ENCODE data around the gene B3GAT2. TPM values are rescaled to one million over a fixed set of nuclear protein-coding genes. Genes with fewer than 3 reads are reported as not detected.

The B3GAT2 gene
- total RNA-seq, 1 experiment from 2014 or later = not detected

DNA sequence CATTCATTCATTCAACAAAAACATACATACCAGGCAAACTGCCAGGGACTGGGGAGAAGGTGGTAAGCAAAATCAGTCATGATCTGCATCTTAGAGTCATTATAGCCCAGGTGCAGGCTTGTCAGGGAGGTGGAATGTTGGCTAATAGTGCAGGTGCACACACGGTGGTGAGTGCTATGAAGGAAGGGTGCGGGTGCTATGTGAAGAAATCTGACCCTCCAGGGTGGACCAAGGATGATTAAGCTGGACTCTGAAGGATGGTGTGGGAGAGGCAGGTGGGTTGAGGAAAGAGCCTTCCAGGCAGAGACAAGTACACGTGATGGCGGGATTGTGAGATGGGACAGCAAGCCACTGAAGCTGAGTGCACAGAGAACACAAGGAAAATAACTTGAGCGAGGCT, 77.4 kb downstream of the B3GAT2 start:
- ChIA-PET CTCF (interaction anchor here (1.4 kb wide), 1 partner anchor 359 kb away, joined by 3 read pairs; no protein-coding TSS in a partner anchor), RAD21 (ENCODE audit: low non-redundant PET in 1 of 2, low total read pairs in 2 of 2, uncharacterized antibody in 2 of 2, unreplicated experiment in 2 of 2) (no interaction called here), POLR2A (no interaction called here)
- TF ChIP-seq TCF7L2 (IDR thresholded peaks at IDR 0.05; ENCODE audit: borderline replicate concordance, extremely low read depth, insufficient read depth, insufficient read length) = no peak
- TF ChIP-seq ELF1 (IDR thresholded peaks at IDR 0.05; ENCODE audit: borderline replicate concordance, low read depth) = no peak
- TF ChIP-seq, protein P1, sequence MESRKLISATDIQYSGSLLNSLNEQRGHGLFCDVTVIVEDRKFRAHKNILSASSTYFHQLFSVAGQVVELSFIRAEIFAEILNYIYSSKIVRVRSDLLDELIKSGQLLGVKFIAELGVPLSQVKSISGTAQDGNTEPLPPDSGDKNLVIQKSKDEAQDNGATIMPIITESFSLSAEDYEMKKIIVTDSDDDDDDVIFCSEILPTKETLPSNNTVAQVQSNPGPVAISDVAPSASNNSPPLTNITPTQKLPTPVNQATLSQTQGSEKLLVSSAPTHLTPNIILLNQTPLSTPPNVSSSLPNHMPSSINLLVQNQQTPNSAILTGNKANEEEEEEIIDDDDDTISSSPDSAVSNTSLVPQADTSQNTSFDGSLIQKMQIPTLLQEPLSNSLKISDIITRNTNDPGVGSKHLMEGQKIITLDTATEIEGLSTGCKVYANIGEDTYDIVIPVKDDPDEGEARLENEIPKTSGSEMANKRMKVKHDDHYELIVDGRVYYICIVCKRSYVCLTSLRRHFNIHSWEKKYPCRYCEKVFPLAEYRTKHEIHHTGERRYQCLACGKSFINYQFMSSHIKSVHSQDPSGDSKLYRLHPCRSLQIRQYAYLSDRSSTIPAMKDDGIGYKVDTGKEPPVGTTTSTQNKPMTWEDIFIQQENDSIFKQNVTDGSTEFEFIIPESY (IDR thresholded peaks at IDR 0.05; ENCODE audit: extremely low read depth, insufficient replicate concordance, low read length) = no peak
- TF ChIP-seq SP1 (IDR thresholded peaks at IDR 0.05; ENCODE audit: low read depth) = no peak
- TF ChIP-seq, protein P2, sequence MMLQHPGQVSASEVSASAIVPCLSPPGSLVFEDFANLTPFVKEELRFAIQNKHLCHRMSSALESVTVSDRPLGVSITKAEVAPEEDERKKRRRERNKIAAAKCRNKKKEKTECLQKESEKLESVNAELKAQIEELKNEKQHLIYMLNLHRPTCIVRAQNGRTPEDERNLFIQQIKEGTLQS (IDR thresholded peaks at IDR 0.05) = no peak
- TF ChIP-seq CEBPB (IDR thresholded peaks at IDR 0.05; ENCODE audit: low read depth) = no peak
- TF ChIP-seq JUND (IDR thresholded peaks at IDR 0.05) = no peak
- TF ChIP-seq, protein P3, sequence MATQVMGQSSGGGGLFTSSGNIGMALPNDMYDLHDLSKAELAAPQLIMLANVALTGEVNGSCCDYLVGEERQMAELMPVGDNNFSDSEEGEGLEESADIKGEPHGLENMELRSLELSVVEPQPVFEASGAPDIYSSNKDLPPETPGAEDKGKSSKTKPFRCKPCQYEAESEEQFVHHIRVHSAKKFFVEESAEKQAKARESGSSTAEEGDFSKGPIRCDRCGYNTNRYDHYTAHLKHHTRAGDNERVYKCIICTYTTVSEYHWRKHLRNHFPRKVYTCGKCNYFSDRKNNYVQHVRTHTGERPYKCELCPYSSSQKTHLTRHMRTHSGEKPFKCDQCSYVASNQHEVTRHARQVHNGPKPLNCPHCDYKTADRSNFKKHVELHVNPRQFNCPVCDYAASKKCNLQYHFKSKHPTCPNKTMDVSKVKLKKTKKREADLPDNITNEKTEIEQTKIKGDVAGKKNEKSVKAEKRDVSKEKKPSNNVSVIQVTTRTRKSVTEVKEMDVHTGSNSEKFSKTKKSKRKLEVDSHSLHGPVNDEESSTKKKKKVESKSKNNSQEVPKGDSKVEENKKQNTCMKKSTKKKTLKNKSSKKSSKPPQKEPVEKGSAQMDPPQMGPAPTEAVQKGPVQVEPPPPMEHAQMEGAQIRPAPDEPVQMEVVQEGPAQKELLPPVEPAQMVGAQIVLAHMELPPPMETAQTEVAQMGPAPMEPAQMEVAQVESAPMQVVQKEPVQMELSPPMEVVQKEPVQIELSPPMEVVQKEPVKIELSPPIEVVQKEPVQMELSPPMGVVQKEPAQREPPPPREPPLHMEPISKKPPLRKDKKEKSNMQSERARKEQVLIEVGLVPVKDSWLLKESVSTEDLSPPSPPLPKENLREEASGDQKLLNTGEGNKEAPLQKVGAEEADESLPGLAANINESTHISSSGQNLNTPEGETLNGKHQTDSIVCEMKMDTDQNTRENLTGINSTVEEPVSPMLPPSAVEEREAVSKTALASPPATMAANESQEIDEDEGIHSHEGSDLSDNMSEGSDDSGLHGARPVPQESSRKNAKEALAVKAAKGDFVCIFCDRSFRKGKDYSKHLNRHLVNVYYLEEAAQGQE (IDR thresholded peaks at IDR 0.05; ENCODE audit: low read depth) = no peak
- TF ChIP-seq RAD21 (IDR thresholded peaks at IDR 0.05; ENCODE audit: low read depth) = no peak
- TF ChIP-seq, protein P4, sequence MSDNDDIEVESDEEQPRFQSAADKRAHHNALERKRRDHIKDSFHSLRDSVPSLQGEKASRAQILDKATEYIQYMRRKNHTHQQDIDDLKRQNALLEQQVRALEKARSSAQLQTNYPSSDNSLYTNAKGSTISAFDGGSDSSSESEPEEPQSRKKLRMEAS (IDR thresholded peaks at IDR 0.05) = no peak
- TF ChIP-seq EZH2phosphoT487 (IDR thresholded peaks at IDR 0.05; ENCODE audit: borderline replicate concordance) = no peak
- TF ChIP-seq SRF (IDR thresholded peaks at IDR 0.05; ENCODE audit: low read depth) = no peak
- TF ChIP-seq CBX3 (IDR thresholded peaks at IDR 0.05; ENCODE audit: low read depth) = no peak
- TF ChIP-seq EZH2 (IDR thresholded peaks at IDR 0.05) = no peak
- TF ChIP-seq FOSL1 (IDR thresholded peaks at IDR 0.05; ENCODE audit: low read depth) = no peak
- TF ChIP-seq POLR2A (IDR thresholded peaks at IDR 0.05; ENCODE audit: borderline replicate concordance, extremely low read depth, insufficient read depth, insufficient read length) = no peak
- Histone ChIP-seq H3K4me3 (replicated peaks in 1 of 2; ENCODE audit: low read depth in 1 of 2, low read length in 2 of 2) (no peak overlapping the region), H2AFZ (ENCODE audit: low read depth, low read length, poor library complexity, severe bottlenecking) (no peak overlapping the region), H3K4me2 (ENCODE audit: low read length) (no peak overlapping the region), H3K36me3 (ENCODE audit: control insufficient read depth in 1 of 2, insufficient read depth in 2 of 2, low read length in 2 of 2) (no peaks in the 10 kb centered on the region), H3K27me3 (ENCODE audit: insufficient read depth, low read length) (no peaks in the 10 kb centered on the region), H3K9me2 (ENCODE audit: insufficient read depth) (no peaks in the 10 kb centered on the region), H3K9ac (ENCODE audit: low read length) (no peak overlapping the region), H3K27ac (ENCODE audit: low read depth, low read length) (no peak overlapping the region), H3K4me1 (ENCODE audit: control insufficient read depth in 1 of 2, insufficient read depth in 2 of 2, low read length in 2 of 2) (no peaks in the 10 kb centered on the region), H3K9me3 (ENCODE audit: control insufficient read depth in 1 of 2, insufficient read depth in 1 of 2, low read depth in 1 of 2, low read length in 2 of 2) (no peaks in the 10 kb centered on the region), H3K79me2 (ENCODE audit: insufficient read depth, low read length) (no peaks in the 10 kb centered on the region), H4K20me1 (ENCODE audit: insufficient read depth) (no peaks in the 10 kb centered on the region)
- intact Hi-C loops (cut with micrococcal nuclease) = no loop called here
- ATAC-seq (no peak), DNase-seq (ENCODE audit: low read depth, low spot score) (no peak)
- no TSS peak for BruUV-seq (replicated peaks)
